ENCODE results near the gene GNG14. TPM values are rescaled to one million over a fixed set of nuclear protein-coding genes. Genes with fewer than 3 reads are reported as not detected.

GNG14 gene
- total and polyA plus RNA-seq, 2 of the 13 experiments (the other 11 are each of a cell fraction or from before 2014, with no cell fraction given): not detected

GRCh38 chr19:12723641-12724426 lies 36.0 kb downstream of the GNG14 start, which contains the start of gene TNPO2 (continued):
- TF ChIP-seq ATF3 (CRISPR knock-in tag; IDR thresholded peaks at IDR 0.05): no peak
- TF ChIP-seq MLXIP (CRISPR knock-in tag; IDR thresholded peaks at IDR 0.05; ENCODE audit: borderline replicate concordance): 0 out of 2 replicates have a peak, but pooled peaks have one; percentile 11
- TF ChIP-seq ZNF629 (CRISPR knock-in tag; conservative IDR thresholded peaks at IDR 0.05): no peak
- TF ChIP-seq SCMH1 (CRISPR knock-in tag; IDR thresholded peaks at IDR 0.05; ENCODE audit: borderline replicate concordance): no peak
- peak; percentile 78; the same call in 1 of the 2 replicates for TF ChIP-seq CREM (IDR thresholded peaks at IDR 0.05)
- no peak for TF ChIP-seq CREM (CRISPR knock-in tag; IDR thresholded peaks at IDR 0.05)
- TF ChIP-seq HMGA1 (CRISPR knock-in tag; conservative IDR thresholded peaks at IDR 0.05): no peak
- no peak for TF ChIP-seq MBNL3 (CRISPR knock-in tag; conservative IDR thresholded peaks at IDR 0.05)
- no peak for TF ChIP-seq HDAC6 (IDR thresholded peaks at IDR 0.05; ENCODE audit: low read depth, low read length)
- TF ChIP-seq THAP7 (CRISPR knock-in tag; IDR thresholded peaks at IDR 0.05): no peak
- TF ChIP-seq MYNN (CRISPR knock-in tag; IDR thresholded peaks at IDR 0.05; ENCODE audit: low read depth): no peak
- no peak for TF ChIP-seq PHF5A (CRISPR knock-in tag; IDR thresholded peaks at IDR 0.05; ENCODE audit: low read depth, unreplicated experiment)
- no peak for TF ChIP-seq CHCHD3 (CRISPR knock-in tag; IDR thresholded peaks at IDR 0.05)
- no peak for TF ChIP-seq ZNF570 (CRISPR knock-in tag; IDR thresholded peaks at IDR 0.05; ENCODE audit: borderline replicate concordance)
- TF ChIP-seq DRAP1 (CRISPR knock-in tag; IDR thresholded peaks at IDR 0.05): peak; percentile 38; the same call in 1 of the 2 replicates
- TF ChIP-seq RFXANK (CRISPR knock-in tag; IDR thresholded peaks at IDR 0.05): 0 out of 2 replicates have a peak, but pooled peaks have one; percentile 53
- no peak for TF ChIP-seq ZNF841 (CRISPR knock-in tag; IDR thresholded peaks at IDR 0.05; ENCODE audit: borderline replicate concordance)
- no peak for TF ChIP-seq ZNF558 (CRISPR knock-in tag; IDR thresholded peaks at IDR 0.05; ENCODE audit: borderline replicate concordance)
- peak; percentile 85 for TF ChIP-seq GATAD1 (CRISPR knock-in tag; IDR thresholded peaks at IDR 0.05)
- peak; percentile 28; the same call in 1 of the 2 replicates for TF ChIP-seq ZNF580 (CRISPR knock-in tag; IDR thresholded peaks at IDR 0.05; ENCODE audit: borderline replicate concordance, low read depth)
- no peak for TF ChIP-seq ZNF280D (CRISPR knock-in tag; IDR thresholded peaks at IDR 0.05)
- no peak for TF ChIP-seq XBP1 (CRISPR knock-in tag; IDR thresholded peaks at IDR 0.05)
- TF ChIP-seq PCBP1 (IDR thresholded peaks at IDR 0.05; ENCODE audit: borderline replicate concordance, low read depth, low read length): 0 out of 2 replicates have a peak, but pooled peaks have one; percentile 25
